ENCODE measurements around the gene HDAC8. TPM values are rescaled to one million over a fixed set of nuclear protein-coding genes. Genes with fewer than 3 reads are reported as not detected.

HDAC8 gene
- total RNA-seq, 1 donor from 2014 or later, result 30.1 TPM

GRCh38 chrX:72381439-72382201 lies 191.0 kb downstream of the HDAC8 start:
- no peak overlapping the region for H3K4me3 Mint-ChIP-seq (ENCODE audit: unreplicated experiment)
- H3K36me3 Mint-ChIP-seq (ENCODE audit: unreplicated experiment), result no peaks in the 10 kb centered on the region
- TF ChIP-seq CTCF (IDR thresholded peaks at IDR 0.05), result no peak
- no peaks in the 10 kb centered on the region for H3K27me3 Mint-ChIP-seq (ENCODE audit: unreplicated experiment)
- no peaks in the 10 kb centered on the region for H3K9me3 Mint-ChIP-seq (ENCODE audit: unreplicated experiment)
- DNase-seq (ENCODE audit: extremely low spot score, unreplicated experiment), result no peak
- no peak overlapping the region for H3K27ac Mint-ChIP-seq (ENCODE audit: unreplicated experiment)
- H3K4me1 Mint-ChIP-seq (ENCODE audit: unreplicated experiment), result no peaks in the 10 kb centered on the region

- no peak overlapping the region for H3K27ac Mint-ChIP-seq (ENCODE audit: unreplicated experiment)
- no peaks in the 10 kb centered on the region for H3K4me1 Mint-ChIP-seq (ENCODE audit: unreplicated experiment)
- DNase-seq (ENCODE audit: extremely low spot score, unreplicated experiment), result no peak
- H3K36me3 Mint-ChIP-seq (ENCODE audit: unreplicated experiment), result no peaks in the 10 kb centered on the region
- no peaks in the 10 kb centered on the region for H3K9me3 Mint-ChIP-seq (ENCODE audit: unreplicated experiment)
- no peak for TF ChIP-seq CTCF (IDR thresholded peaks at IDR 0.05)
- H3K4me3 Mint-ChIP-seq (ENCODE audit: unreplicated experiment), result no peak overlapping the region
- no peaks in the 10 kb centered on the region for H3K27me3 Mint-ChIP-seq (ENCODE audit: unreplicated experiment)
These were observed 196.5 kb downstream of the HDAC8 start for GRCh38 chrX:72376124-72376523.

- no peaks in the 10 kb centered on the region for H3K4me1 Mint-ChIP-seq (ENCODE audit: unreplicated experiment)
- no peaks in the 10 kb centered on the region for H3K27me3 Mint-ChIP-seq (ENCODE audit: unreplicated experiment)
- TF ChIP-seq CTCF (IDR thresholded peaks at IDR 0.05), result no peak
These were observed 199.5 kb downstream of the HDAC8 start for GRCh38 chrX:72373136-72373535.

GRCh38 chrX:72372735-72373134 lies 199.9 kb downstream of the HDAC8 start:
- H3K27me3 Mint-ChIP-seq (ENCODE audit: unreplicated experiment), result no peaks in the 10 kb centered on the region
- no peak overlapping the region for H3K27ac Mint-ChIP-seq (ENCODE audit: unreplicated experiment)
- H3K9me3 Mint-ChIP-seq (ENCODE audit: unreplicated experiment), result no peaks in the 10 kb centered on the region
- no peak overlapping the region for H3K4me3 Mint-ChIP-seq (ENCODE audit: unreplicated experiment)
- H3K4me1 Mint-ChIP-seq (ENCODE audit: unreplicated experiment), result no peaks in the 10 kb centered on the region
- H3K36me3 Mint-ChIP-seq (ENCODE audit: unreplicated experiment), result peaks cover 2% of the 10 kb centered on the region
- no peak for TF ChIP-seq CTCF (IDR thresholded peaks at IDR 0.05)
- no peak for DNase-seq (ENCODE audit: extremely low spot score, unreplicated experiment)

More at GRCh38 chrX:72373136-72373535, 199.5 kb downstream of the HDAC8 start:
- H3K27ac Mint-ChIP-seq (ENCODE audit: unreplicated experiment), result no peak overlapping the region
- no peak for DNase-seq (ENCODE audit: extremely low spot score, unreplicated experiment)
- no peaks in the 10 kb centered on the region for H3K9me3 Mint-ChIP-seq (ENCODE audit: unreplicated experiment)
- peaks cover 2% of the 10 kb centered on the region for H3K36me3 Mint-ChIP-seq (ENCODE audit: unreplicated experiment)
- H3K4me3 Mint-ChIP-seq (ENCODE audit: unreplicated experiment), result no peak overlapping the region

- no peaks in the 10 kb centered on the region for H3K4me1 Mint-ChIP-seq (ENCODE audit: unreplicated experiment)
- H3K27ac Mint-ChIP-seq (ENCODE audit: unreplicated experiment), result no peak overlapping the region
- peaks cover 2% of the 10 kb centered on the region for H3K36me3 Mint-ChIP-seq (ENCODE audit: unreplicated experiment)
- H3K27me3 Mint-ChIP-seq (ENCODE audit: unreplicated experiment), result no peaks in the 10 kb centered on the region
- DNase-seq (ENCODE audit: extremely low spot score, unreplicated experiment), result no peak
- no peak overlapping the region for H3K4me3 Mint-ChIP-seq (ENCODE audit: unreplicated experiment)
- no peak for TF ChIP-seq CTCF (IDR thresholded peaks at IDR 0.05)
- no peaks in the 10 kb centered on the region for H3K9me3 Mint-ChIP-seq (ENCODE audit: unreplicated experiment)
These were observed 201.2 kb downstream of the HDAC8 start for GRCh38 chrX:72371405-72371804.

All from osteocyte (in vitro differentiated cells).